HepG2 (cell line): ENCODE data around the gene ACOT8. TPM values are rescaled to one million over a fixed set of nuclear protein-coding genes. Genes with fewer than 3 reads are reported as not detected.

ENCODE experiments used
- AHR ChIP-seq: IDR thresholded peaks from 2 replicates; pipeline ENCODE4 v1.6.1; 2018; ENCODE audit warnings: missing genetic modification reagents, missing compliant biosample characterization
- ATAD3A ChIP-seq: sonication (generic); formaldehyde crosslinking; IDR thresholded peaks from 2 replicates; pipeline ENCODE4 v1.4.0; 2020; ENCODE audit warnings: missing genetic modification reagents
- BRF2 ChIP-seq: sonication (generic); formaldehyde crosslinking; IDR thresholded peaks from 2 replicates; pipeline ENCODE4 v1.8.1; 2022; ENCODE audit warnings: mild to moderate bottlenecking, missing genetic modification reagents
- EHMT2 ChIP-seq: fragments of 200-600 bp; sonication (generic); IDR thresholded peaks from 2 replicates; pipeline ENCODE4 v1.7.0; 2017; ENCODE audit warnings: antibody characterized with exemption, low read depth, low read length, borderline replicate concordance
- ERF ChIP-seq: IDR thresholded peaks from 2 replicates; pipeline ENCODE4 v1.6.1; 2018; ENCODE audit warnings: missing biosample characterization, missing genetic modification reagents
- HDAC2 ChIP-seq: sonication (generic); formaldehyde crosslinking; IDR thresholded peaks from 2 replicates; pipeline ENCODE4 v1.4.0; 2020; ENCODE audit warnings: missing genetic modification reagents
- HMGA1 ChIP-seq: sonication (generic); formaldehyde crosslinking; conservative IDR thresholded peaks from 2 replicates; pipeline ENCODE4 v1.4.0; 2020; ENCODE audit warnings: missing genetic modification reagents
- KLF6 ChIP-seq: IDR thresholded peaks from 2 replicates; pipeline ENCODE4 v1.8.0; 2016; ENCODE audit warnings: missing biosample characterization, missing genetic modification reagents
- MIXL1 ChIP-seq: IDR thresholded peaks from 2 replicates; pipeline ENCODE4 v1.6.1; 2016
- MXD4 ChIP-seq: IDR thresholded peaks from 2 replicates; pipeline ENCODE4 v1.6.1; 2016; ENCODE audit warnings: mild to moderate bottlenecking, missing biosample characterization, missing genetic modification reagents
- NFATC3 ChIP-seq: sonication (generic); formaldehyde crosslinking; IDR thresholded peaks from 2 replicates; pipeline ENCODE4 v1.5.1; 2020; ENCODE audit warnings: mild to moderate bottlenecking, missing genetic modification reagents
- NR3C1 ChIP-seq: sonication (generic); formaldehyde crosslinking; IDR thresholded peaks from 2 replicates; pipeline ENCODE4 v1.4.0; 2020; ENCODE audit warnings: missing genetic modification reagents
- POGK ChIP-seq: sonication (generic); formaldehyde crosslinking; conservative IDR thresholded peaks from 2 replicates; pipeline ENCODE4 v1.8.0; 2022; ENCODE audit warnings: mild to moderate bottlenecking, moderate library complexity, missing genetic modification reagents
- SMYD3 ChIP-seq: sonication (generic); formaldehyde crosslinking; IDR thresholded peaks from 2 replicates; pipeline ENCODE4 v1.8.1; 2023; ENCODE audit warnings: mild to moderate bottlenecking, missing genetic modification reagents
- TCF7L2 ChIP-seq: IDR thresholded peaks from 2 replicates; pipeline ENCODE4 v1.6.1; 2011; ENCODE audit warnings: mild to moderate bottlenecking, low read depth, low read length, moderate library complexity
- TRIM22 ChIP-seq: fragments of 450-650 bp; IDR thresholded peaks from 2 replicates; pipeline ENCODE4 v1.6.1; 2017
- U2AF1 ChIP-seq: fragments of 200-400 bp; formaldehyde crosslinking; optimal IDR thresholded peaks from 2 replicates; pipeline ENCODE3; 2017; ENCODE audit warnings: mild to moderate bottlenecking, low read depth, low read length
- ZBTB25 ChIP-seq: IDR thresholded peaks from 2 replicates; pipeline ENCODE4 v1.6.1; 2018; ENCODE audit warnings: missing genetic modification reagents
- ZNF263 ChIP-seq: sonication (generic); formaldehyde crosslinking; IDR thresholded peaks from 2 replicates; pipeline ENCODE4 v1.4.0; 2020; ENCODE audit warnings: missing genetic modification reagents
- ZNF354B ChIP-seq: sonication (generic); formaldehyde crosslinking; IDR thresholded peaks from 2 replicates; pipeline ENCODE4 v1.8.0; 2022; ENCODE audit warnings: mild to moderate bottlenecking, missing genetic modification reagents
- ZNF672 ChIP-seq: sonication (generic); formaldehyde crosslinking; IDR thresholded peaks from 2 replicates; pipeline ENCODE4 v1.8.1; 2022; ENCODE audit warnings: missing genetic modification reagents
- polyA plus RNA-seq, 8 experiments: library from polyadenylated mRNA; depleted of rRNA in 3 of 8; stranded (reverse) in 7 of 8; unstranded in 1 of 8; fragments of >200 nt; fragmentation: Illumina TruSeq in 4 of 8; extraction: Trizol in 4 of 8; gene quantifications; 2 replicates each; pipeline versions ENCODE4 v1.2.1 to v1.2.3, GENCODE V29; 2011 to 2016; ENCODE audit warnings: low read depth in 4 of 8, missing spikeins in 1 of 8, mixed read lengths in 1 of 8; ENCODE audit not compliant: insufficient read depth in 1 of 8
- total RNA-seq, 5 experiments: library from RNA; depleted of rRNA; stranded (reverse); fragments of >200 nt; fragmentation: Illumina TruSeq; extraction: Trizol; gene quantifications; 2 replicates each; pipeline ENCODE4 v1.2.3, GENCODE V29; 2016; ENCODE audit warnings: low read depth in 1 of 5
- TF ChIP-seq, protein P1 (sequence below): sonication (generic); formaldehyde crosslinking; IDR thresholded peaks from 2 replicates; pipeline ENCODE4 v1.4.0; 2020; ENCODE audit warnings: missing genetic modification reagents

The ACOT8 gene
- total and polyA plus RNA-seq, 2 of the 13 experiments (the other 11 are each of a cell fraction or from before 2014, with no cell fraction given) = 31.4 to 45.5 TPM

GRCh38 chr20:45890077-45890984 lies 33.1 kb upstream of the ACOT8 start (continued):
- TF ChIP-seq KLF6 (CRISPR knock-in tag) (peak; percentile 62; the same call in 1 of the 2 replicates), ERF (CRISPR knock-in tag) (peak; percentile 88; the same call in 1 of the 2 replicates), HMGA1 (CRISPR knock-in tag) (no peak), AHR (0 out of 2 replicates have a peak, but pooled peaks have one; percentile 89), NFATC3 (CRISPR knock-in tag) (peak; percentile 97), ATAD3A (peak; percentile 68; the same call in 1 of the 2 replicates), MIXL1 (CRISPR knock-in tag) (peak; percentile 51; the same call in 1 of the 2 replicates), ZNF263 (peak; percentile 55), HDAC2 (peak; percentile 81), U2AF1 (peak; percentile 6), POGK (CRISPR knock-in tag) (no peak), TCF7L2 (no peak), SMYD3 (CRISPR knock-in tag) (no peak; the same call in 1 of the 2 replicates), ZBTB25 (peak; percentile 87), NR3C1 (CRISPR knock-in tag) (no peak), EHMT2 (no peak), ZNF354B (CRISPR knock-in tag) (peak; percentile 96), ZNF672 (no peak), BRF2 (no peak; the same call in 1 of the 2 replicates), MXD4 (CRISPR knock-in tag) (peak; percentile 95), TRIM22 (no peak)
- TF ChIP-seq, protein P1, sequence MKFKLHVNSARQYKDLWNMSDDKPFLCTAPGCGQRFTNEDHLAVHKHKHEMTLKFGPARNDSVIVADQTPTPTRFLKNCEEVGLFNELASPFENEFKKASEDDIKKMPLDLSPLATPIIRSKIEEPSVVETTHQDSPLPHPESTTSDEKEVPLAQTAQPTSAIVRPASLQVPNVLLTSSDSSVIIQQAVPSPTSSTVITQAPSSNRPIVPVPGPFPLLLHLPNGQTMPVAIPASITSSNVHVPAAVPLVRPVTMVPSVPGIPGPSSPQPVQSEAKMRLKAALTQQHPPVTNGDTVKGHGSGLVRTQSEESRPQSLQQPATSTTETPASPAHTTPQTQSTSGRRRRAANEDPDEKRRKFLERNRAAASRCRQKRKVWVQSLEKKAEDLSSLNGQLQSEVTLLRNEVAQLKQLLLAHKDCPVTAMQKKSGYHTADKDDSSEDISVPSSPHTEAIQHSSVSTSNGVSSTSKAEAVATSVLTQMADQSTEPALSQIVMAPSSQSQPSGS = peak; percentile 89
